ENCODE results near the gene SP7.
"Not testable (repeated sequence)": the region's sequence is repeated elsewhere in the genome, so short reads cannot be mapped to it uniquely, and the experiment has no call there.

Gene SP7

DNA sequence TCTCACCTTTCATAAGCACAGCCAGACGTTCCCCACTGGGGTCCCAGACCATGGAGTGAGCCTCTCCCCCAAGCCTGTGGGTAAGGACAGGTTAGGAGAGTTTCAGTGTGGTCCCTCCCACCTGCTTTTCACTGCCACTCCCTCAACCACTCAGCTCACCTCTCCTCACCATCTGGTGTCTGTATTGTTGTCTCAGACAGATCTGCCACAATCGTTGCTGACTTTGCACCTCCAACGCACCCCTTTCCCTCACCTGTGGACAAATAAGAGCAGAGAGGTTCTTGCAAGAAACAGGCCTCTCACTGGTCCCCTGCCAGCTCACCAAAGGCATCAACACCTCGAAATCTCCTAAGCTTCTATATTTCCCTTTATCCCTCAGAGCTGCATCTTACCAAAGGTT, 27.9 kb downstream of the SP7 start:
- FAIRE-seq: no peak

DNA sequence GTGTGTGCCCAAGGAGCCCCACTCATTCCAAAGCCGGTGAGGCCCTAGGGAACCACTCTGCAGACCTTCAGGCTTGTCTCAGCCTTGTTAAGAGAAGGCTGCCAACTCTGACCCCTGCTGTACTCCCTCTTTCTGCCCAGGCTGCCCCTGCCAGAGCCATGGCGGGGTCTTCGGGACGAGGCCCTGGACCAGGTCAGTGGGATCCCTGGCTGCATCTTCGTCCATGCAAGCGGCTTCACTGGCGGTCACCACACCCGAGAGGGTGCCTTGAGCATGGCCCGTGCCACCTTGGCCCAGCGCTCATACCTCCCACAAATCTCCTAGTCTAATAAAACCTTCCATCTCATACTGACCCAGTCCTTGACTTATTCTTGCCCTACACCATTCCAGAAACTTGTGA, 29.3 kb downstream of the SP7 start:
- no peak for FAIRE-seq

DNA sequence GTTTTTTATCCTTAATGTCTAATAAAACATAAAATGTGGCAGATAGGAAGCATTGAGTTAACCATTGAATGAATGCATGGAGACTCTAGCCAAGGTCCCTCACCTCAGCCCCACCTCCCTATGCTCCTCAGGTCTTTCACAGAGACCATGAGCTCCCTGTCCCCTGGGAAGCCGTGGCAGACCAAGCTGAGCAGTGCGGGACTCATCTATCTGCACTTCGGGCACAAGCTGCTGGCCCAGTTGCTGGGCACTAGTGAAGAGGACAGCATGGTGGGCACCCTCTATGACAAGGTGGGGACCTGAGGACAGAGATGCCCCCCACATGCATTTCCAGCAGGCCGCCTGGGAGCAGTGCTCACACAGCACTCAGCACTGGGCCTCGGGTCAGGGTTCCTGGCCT, 33.3 kb downstream of the SP7 start:
- no peak for FAIRE-seq

DNA sequence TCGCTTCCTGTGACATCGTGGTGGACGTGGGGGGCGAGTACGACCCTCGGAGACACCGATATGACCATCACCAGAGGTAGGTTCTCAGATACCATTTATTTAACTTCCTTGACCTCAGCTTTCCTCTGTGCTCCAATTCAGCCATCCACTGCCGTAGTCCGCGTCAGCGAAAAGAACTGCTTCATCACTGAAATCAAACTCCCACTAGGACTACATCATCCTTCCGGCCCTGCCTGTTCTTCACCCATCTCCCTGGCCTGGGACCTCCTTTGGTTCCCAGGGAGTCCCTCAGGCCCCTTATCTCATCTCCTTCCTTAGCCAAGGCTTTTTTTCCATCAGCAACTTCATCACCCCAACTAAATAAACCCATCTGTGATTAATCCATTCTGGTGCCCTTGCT, 36.0 kb downstream of the SP7 start:
- no peak for FAIRE-seq

DNA sequence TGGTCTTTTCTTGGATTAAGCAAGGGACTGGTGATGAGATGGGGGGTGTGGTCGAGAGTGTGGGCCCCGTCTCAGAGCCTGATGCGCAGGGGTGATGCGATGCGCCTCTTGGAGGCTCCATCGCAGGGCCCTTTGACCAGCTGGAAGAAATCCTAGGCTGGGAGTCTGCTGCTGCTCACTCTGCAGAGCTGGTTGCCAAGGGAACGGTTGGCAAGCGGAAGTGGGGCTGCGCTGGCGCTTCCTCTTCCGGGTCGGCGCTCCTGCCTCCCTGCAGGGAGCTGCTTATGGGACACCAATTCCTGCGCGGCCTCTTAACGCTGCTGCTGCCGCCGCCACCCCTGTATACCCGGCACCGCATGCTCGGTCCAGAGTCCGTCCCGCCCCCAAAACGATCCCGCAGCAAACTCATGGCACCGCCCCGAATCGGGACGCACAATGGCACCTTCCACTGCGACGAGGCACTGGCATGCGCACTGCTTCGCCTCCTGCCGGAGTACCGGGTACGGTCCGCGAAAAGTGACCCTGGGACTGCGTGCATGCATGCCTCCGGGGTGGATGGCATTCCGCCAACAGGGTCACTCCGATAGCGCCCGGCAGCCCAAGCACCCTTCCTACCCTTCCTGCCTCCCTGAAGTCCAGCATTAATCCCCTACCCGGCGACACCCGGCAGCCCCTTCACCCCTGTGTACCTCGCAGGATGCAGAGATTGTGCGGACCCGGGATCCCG, 36.5 kb downstream of the SP7 start, which contains the start of gene MYG1:
TSS of gene MYG1 (plus strand) at position 242 of the 727 bp plus-strand sequence. CDS start at position 285, 43 bp downstream.
- FAIRE-seq: no peak

DNA sequence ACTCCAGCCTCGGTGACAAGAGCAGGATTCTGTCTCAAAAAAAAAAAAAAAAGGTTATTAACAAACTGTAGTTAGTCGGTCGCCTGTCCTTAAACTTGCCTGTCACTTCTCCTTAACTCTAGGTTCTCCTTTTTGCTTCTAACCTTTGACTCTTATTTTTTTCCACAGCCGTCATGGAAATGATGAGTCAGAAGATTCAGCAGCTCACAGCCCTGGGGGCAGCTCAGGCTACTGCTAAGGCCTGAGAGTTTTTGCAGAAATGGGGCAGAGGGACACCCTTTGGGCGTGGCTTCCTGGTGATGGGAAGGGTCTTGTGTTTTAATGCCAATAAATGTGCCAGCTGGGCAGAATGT, 37.1 kb downstream of the SP7 start:
- no peak for FAIRE-seq

DNA sequence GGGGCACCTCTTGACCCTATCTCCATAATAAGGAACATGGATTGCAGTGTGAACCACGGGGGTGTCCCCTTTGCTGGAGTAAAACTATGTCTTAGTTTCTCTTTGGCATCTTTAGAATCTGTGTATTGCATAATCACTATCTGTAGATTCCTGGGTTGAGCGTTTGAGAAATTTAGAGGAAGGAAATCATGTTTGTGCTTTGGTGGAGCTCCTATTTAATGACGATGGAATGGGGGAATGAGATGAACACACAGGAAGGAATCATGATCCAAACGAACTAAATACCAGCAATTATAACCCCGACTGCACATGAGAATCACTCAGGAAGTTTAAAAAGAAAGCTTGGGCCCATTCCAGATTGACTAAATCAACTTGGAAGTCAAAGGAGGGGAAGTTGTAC, 38.0 kb downstream of the SP7 start:
- no peak for FAIRE-seq

DNA sequence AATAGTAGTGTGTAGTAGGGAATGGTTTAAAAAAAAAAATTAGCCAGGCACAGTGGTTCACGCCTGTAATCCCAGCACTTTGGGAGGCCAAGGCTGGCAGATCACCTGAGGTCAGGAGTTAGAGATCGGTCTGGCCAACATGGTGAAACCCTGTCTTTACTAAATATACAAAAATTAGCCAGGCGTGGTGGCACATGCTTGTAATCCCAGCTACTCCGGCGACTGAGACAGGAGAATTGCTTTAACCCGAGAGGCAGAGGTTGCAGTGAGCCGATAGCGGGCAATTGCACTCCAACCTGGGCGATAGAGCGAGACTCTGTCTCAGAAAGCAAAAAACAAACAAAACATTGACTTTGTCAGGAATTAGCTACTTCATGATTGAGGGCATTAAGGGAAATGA, 39.0 kb downstream of the SP7 start:
- FAIRE-seq: not testable (repeated sequence)

DNA sequence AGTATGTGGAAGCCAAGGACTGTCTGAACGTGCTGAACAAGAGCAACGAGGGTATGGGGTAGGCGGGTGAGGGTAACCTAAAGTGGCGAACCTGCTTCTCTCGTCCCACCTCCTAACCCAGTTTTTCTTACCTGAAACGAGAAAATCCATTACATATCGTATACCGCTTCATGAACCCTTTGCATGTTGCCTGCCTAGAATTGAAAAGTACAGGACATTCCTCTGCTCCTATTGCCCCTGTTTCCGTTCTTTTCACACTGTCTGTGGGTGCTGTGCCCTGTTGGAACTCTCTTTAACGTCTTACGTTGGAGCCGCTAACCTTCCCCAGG, 40.3 kb downstream of the SP7 start:
- no peak for FAIRE-seq

DNA sequence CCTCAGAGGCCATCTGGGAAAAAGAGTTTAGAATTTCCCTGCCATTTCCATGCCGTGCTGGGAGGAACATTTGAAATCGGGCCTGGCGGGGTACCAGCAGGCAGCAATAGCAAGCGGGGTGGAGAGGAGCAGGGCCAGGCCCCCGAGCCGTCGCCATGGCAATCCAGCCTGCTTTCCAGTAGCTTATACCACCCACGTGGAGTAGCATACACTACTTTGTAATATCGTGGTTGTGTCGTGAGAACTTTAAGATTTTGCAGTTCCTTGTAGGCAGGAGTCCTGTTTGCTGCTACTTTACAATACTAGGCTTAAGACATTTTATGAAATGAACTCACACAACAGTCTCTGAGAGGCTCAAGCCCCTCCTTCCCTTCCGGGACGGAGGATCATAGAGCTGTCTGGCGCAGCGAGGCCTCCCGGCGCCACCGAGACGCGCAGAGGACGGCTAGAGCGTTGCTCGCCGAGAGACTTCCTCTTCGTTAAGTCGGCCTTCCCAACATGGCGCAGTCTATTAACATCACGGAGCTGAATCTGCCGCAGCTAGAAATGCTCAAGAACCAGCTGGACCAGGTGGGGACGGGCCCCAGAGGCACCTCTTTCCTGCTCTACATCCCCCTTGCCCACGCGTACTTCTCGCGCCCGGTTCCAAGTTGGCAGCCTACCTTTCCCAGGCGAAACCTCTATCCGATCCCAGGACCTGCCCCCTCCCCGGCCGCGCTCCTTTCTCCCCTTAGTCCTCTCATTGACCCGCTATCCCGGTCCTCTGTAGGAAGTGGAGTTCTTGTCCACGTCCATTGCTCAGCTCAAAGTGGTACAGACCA, 40.9 kb downstream of the SP7 start, which contains the start of gene PFDN5:
TSS of gene PFDN5 (plus strand) at position 473 of the 821 bp plus-strand sequence. CDS start at position 499, 26 bp downstream.
- peak; percentile 22 for FAIRE-seq

DNA sequence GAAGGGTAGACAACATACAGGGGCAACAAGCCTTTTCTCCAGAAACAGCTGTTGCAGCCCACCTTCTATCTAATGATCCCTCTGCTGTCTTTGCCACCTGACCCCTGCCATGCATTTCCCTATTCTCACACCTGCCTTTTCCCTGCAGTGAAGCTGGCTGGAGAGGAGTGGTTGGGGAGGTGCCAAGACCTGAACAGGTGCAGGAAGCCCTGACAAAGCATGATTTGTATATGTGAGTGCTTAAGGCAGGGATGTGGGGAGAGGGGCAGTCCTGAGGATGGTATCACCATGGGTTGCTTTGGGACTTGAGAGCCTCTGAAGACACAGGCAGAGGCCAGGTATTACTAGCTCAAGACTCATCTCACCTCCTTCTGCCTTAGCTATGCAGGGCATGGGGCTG, 43.7 kb downstream of the SP7 start:
- FAIRE-seq: no peak

DNA sequence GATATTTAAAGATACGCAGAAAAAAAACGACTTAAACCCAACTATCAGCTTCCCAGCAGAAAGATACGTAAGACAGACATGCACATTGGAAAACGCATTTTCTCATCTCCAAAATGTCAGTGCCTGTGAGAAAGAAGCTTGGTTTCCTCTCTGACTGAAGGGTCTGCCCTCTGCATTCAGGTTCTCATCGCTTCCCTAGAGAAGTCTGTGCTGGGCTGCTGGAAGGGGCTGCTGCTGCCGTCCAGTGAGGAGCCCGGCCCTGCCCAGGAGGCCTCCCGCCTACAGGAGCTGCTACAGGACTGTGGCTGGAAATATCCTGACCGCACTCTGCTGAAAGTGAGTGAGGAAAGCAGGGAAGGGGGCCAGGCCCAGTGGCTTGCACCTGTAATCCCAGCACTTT, 45.5 kb downstream of the SP7 start:
- FAIRE-seq: no peak

DNA sequence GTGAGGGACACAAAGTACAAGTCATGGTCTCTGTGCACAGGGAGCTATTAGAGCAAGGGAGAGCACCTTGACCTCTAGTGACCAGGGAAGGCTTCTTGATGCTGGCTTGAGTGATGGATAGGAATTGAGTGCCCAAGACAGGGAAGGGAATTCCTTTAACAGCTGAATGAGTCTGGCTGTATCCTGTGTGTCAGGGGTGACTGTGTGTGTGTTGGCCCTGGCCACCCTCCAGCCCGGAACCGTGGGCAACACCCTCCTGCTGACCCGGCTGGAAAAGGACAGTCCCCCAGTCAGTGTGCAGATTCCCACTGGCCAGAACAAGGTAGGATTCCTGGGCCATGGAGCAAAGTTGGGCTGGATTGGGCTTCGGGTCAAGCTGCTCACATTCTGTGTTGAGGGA, 46.3 kb downstream of the SP7 start:
- FAIRE-seq: no peak

DNA sequence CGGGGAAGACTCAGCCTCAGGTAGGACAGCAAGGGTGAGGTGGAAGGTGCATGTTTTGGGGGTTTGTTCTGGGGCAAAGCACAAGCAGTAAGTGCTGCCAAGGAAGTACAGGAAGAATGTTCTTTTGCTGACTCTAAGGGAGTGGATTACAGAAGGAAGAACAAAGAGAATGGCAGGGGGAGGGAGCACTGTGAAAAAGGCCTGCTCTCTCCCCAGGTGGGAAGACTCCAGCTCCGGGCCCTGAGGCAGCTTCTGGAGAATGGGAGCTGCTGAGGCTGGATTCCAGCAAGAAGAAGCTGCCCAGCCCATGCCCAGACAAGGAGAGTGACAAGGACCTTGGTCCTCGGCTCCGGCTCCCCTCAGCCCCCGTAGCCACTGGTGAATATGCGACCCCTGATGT, 47.8 kb downstream of the SP7 start:
- no peak for FAIRE-seq

DNA sequence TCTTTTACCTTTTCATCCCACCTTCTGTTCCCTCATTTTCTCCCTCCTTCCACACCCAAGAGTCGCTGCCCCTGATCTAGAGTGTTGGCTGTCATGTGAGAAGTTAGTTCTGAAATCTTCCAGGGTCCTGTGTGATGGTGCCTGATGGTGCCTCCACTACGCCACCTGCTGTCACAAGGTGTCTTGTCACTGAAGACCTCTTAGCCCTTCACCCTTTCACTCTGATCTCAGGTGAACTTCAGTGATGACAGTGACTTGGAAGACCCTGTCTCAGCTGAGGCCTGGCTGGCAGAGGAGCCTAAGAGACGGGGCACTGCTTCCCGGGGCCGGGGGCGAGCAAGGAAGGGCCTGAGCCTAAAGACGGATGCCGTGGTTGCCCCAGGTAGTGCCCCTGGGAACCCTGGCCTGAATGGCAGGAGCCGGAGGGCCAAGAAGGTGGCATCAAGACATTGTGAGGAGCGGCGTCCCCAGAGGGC, 48.4 kb downstream of the SP7 start:
- no peak for FAIRE-seq

DNA sequence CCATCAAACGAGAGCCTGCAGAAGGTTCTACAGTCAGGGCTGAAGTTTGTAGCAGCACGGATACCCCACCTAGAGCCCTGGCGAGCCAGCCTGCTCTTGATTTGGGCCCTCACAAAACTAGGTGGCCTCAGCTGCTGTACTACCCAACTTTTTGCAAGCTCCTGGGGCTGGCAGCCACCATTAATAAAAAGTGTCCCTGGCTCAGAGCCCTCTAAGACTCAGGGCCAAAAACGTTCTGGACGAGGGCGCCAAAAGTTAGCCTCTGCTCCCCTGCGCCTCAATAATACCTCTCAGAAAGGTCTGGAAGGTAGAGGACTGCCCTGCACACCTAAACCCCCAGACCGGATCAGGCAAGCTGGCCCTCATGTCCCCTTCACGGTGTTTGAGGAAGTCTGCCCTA, 49.7 kb downstream of the SP7 start:
- no peak for FAIRE-seq

DNA sequence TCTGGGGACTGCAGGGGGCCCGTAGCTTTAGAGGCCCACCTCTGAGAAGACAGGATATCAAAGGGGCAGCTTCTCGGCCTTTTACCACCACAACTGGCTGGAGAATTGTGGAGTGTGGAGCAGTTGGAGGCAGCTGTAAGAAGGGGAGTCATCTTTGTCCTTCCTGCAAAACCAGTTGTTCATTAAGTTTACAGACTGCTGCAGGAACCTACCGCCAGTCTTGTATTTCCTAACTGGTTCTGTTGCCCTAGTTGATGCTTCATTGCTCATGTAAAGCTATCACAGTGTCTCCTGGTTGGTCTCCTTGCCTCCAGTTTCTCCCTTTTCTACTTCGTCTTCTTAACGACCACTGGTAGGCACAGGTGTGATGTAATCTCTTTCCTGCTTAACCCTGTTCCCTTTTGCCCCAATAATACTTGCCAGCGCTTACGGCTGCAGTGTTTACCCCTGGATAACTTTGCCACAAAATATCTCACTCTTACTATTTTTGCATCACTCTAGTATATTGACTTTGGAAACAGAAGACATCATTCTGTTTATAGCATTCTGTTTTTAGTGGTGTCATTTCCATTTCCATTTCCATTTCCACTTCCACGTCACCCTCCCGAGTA, 56.2 kb downstream of the SP7 start:
- no peak for FAIRE-seq

DNA sequence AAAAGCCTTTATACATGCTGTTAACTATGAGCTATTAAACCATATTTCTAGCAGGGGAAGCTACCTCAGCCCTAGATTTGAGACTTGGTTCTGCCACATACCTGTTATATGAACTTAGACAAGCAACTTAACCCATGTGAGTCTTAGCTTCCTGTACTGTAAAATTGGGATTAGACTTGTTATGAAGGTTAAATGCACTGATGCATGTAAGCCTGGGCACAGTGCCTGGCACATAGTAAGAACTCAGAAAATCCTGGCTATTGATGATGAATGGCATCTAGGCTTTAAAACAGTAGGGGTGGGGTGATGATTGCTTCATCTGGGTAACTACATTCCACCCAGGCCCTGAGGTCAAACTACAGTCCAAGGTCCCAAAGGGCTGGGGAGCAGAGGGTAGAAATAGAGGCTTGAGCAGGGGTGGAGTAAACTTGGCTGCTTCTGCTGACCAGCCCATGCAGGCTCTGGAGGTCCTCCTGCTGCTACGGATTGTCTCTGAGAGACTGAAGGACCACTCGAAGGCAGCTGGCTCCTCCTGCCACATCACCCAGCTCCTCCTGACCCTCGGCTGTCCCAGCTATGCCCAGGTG, 56.8 kb downstream of the SP7 start:
- FAIRE-seq: no peak

DNA sequence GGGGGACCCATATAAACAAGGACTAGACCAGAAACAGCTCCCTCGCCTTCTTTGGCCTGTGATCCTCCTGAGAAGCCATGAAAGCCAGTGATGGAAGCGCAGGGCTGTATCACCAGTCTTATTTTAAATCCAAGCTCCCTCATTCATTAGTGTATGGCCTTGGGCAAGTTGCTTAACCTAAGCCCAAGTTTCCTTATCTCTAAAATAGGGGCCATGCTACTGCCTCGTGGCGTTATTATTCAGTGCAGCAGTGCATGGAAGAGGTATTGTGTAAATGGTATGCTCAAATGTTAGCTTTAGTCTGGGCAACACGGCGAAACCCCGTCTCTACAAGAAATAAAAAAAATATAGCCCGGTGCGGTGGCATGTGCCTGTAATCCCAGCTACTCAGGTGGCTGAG, 58.2 kb downstream of the SP7 start:
- FAIRE-seq: no peak

Data from TTC549 (cell line).